GM21515 (cell line): Measurements from ENCODE around the gene DNASE1L2.
A peak's percentile ranks its signal among the peaks of the same experiment; 100 is the strongest.

ENCODE experiments used
- ATAC-seq: cut with Tn5 transposase; IDR thresholded peaks from one replicate; pipeline ENCODE4 v1.9.1; 2021; ENCODE audit not compliant: unreplicated experiment

DNASE1L2 gene

GRCh38 chr16:2267505-2267912, 31.3 kb downstream of the DNASE1L2 start:
- ATAC-seq, result peak; percentile 49

- peak; percentile 72 for ATAC-seq
Observed at GRCh38 chr16:2267913-2268666, 31.8 kb downstream of the DNASE1L2 start, which contains the start of gene RNPS1. Gene RNPS1 (minus strand): TSS chr16:2268126. CDS start chr16:2264643, 3,483 bp downstream.

- no peak for ATAC-seq
Observed at GRCh38 chr16:2270070-2270462, 33.8 kb downstream of the DNASE1L2 start.

GRCh38 chr16:2270588-2271470, 34.6 kb downstream of the DNASE1L2 start:
- no peak for ATAC-seq

GRCh38 chr16:2271848-2272461, 35.7 kb downstream of the DNASE1L2 start:
- no peak for ATAC-seq

GRCh38 chr16:2273484-2273883, 37.2 kb downstream of the DNASE1L2 start:
- no peak for ATAC-seq

GRCh38 chr16:2273931-2274330, 37.7 kb downstream of the DNASE1L2 start:
- ATAC-seq, result no peak

GRCh38 chr16:2275476-2276367, 39.5 kb downstream of the DNASE1L2 start:
- no peak for ATAC-seq

GRCh38 chr16:2276368-2277195, 40.3 kb downstream of the DNASE1L2 start:
- no peak for ATAC-seq

GRCh38 chr16:2277466-2278271, 41.4 kb downstream of the DNASE1L2 start:
- ATAC-seq, result no peak

GRCh38 chr16:2278272-2278608, 42.0 kb downstream of the DNASE1L2 start:
- ATAC-seq, result no peak

GRCh38 chr16:2278956-2279800, 42.9 kb downstream of the DNASE1L2 start:
- no peak for ATAC-seq

- ATAC-seq, result no peak
Observed at GRCh38 chr16:2280461-2280860, 44.2 kb downstream of the DNASE1L2 start.

- ATAC-seq, result no peak
Observed at GRCh38 chr16:2280981-2281542, 44.8 kb downstream of the DNASE1L2 start.

- ATAC-seq, result no peak
Observed at GRCh38 chr16:2282262-2282661, 46.0 kb downstream of the DNASE1L2 start.

- no peak for ATAC-seq
Observed at GRCh38 chr16:2282866-2283555, 46.8 kb downstream of the DNASE1L2 start.
